Stimulated activated CD4-positive, alpha-beta T cell treated with anti-CD3 and anti-CD28 coated beads, Interleukin-2, amount 100 ng/mL, for 4 hours (primary cell): Measurements from ENCODE around the gene FRMD4A.

Experiments used
- DNase-seq: peaks from one replicate; pipeline ENCODE4 v3.0.0-alpha.2; 2020; ENCODE audit warnings: low read depth

The FRMD4A gene

DNA sequence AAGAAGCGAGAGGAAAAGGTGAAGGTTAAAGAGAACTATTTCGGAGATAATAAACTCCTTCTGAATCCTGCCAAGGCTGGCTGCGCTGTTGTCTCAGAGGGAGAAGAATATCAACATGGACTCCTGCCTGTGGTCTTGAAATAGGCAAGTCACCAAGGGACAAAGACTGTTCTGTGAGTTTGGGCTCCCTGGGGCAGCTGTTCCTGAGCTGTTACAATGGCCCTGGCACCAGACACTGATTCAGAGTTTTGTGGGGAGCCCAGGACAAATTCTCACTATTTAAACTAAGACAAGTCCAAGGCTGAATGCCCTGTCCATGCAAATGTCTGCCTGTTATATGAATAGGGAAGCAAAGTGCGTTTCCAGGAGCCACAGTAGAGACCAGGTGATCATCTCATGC lies 662.6 kb downstream of the FRMD4A start:
- DNase-seq = no peak

DNA sequence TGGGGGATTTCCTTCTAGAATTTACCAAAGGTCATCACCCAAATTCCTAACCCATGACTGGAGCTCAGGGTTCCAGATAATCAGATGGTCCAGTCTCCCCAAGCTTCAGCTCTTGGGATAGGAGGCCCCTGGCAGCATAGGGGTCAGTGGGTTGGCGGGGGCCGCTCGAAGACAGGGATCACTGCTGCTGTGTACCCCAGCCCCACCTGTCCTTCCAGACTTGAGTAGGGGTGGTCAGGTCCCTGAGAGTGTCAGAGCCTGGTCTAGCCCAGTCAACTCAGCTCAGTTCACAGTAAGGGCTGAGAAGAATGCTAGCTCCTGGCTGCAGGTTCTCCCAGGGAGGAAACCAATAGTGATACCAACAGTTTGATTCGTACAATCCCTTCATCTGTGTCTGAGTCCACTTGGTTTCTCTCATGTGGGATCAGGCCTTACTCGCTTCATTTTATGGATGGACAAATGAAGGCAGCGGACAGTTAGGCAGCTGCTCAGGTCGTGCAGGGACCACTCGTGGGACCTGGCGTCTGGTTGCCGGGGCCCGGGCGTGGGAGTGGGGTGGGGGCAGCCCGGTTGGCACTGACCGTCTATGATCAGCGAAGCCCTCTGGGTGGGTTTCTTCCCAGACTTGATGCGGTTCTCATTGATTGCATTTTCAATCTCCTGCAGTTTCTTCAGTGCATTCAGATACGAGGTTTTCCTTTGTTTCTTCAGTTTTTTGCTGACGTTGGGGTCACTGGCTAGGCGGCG lies 665.0 kb downstream of the FRMD4A start:
- DNase-seq = no peak

DNA sequence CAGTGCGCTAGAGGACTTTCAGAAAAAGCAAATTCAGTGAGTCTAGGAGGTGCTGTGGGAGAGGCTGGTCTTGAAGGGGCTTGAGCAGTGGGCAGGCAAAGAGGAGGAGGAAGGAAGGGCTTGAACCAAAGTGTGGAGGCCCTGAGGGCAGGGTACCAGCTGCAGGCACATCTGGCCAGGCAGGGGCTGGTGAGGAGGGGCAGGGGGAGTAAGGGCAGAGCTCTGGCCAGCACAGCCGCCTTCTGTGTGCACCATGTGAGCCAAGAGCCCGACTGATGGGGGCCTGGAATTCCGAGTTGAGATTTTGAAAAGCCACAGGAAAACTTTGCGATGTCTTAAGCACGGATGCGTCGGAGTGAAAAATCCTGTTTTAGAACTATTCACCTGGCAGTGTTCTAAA lies 669.5 kb downstream of the FRMD4A start:
- DNase-seq = no peak

DNA sequence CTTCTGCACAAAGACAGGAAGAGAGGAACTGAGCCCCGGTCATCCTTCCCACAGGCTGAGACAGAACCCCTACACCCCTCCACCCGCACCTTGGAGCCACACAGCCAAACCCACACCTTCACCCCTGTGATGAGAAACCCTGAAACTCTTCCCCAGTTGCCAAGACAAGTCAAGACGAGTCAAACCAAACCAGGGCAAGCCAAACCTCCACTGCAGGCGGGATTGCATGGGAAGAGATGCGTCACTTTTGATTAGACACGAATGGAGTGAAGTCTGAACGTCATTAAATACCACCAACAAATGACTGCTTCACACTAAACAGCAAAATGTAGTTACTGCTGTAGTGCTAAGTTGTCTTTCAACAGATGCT lies 670.2 kb downstream of the FRMD4A start:
- DNase-seq = no peak

DNA sequence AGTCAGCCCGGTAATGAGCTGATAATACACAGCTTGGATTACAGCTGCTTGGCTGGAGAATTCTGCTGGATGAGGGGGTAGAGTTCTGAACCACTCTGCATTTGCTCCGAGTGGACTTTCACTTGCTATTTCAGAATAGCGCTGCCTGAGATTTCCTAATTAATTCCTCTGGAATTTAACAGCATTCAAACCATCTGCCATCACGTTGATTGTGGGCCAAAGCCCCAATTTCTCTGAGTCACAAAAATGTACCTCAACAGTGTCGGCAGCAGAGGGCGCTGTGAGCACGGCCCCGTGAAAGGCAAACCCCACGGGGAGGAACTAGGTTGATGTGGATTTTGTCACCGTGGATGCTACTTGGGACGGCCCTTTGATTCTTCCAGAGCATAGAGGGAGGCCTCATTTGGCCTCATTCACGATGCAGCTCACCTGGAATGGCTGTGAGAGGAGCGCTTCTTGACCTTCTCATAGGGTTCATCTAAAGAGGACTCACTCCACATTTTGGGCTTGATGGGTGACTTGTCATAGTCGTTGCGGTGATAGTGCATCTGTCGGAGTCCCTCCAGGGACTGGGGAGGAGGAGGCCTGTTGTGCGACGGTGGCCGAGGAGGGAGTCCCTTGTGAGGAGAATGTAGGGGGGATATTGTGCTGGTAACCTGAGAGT lies 670.7 kb downstream of the FRMD4A start:
- peak; percentile 53 for DNase-seq

DNA sequence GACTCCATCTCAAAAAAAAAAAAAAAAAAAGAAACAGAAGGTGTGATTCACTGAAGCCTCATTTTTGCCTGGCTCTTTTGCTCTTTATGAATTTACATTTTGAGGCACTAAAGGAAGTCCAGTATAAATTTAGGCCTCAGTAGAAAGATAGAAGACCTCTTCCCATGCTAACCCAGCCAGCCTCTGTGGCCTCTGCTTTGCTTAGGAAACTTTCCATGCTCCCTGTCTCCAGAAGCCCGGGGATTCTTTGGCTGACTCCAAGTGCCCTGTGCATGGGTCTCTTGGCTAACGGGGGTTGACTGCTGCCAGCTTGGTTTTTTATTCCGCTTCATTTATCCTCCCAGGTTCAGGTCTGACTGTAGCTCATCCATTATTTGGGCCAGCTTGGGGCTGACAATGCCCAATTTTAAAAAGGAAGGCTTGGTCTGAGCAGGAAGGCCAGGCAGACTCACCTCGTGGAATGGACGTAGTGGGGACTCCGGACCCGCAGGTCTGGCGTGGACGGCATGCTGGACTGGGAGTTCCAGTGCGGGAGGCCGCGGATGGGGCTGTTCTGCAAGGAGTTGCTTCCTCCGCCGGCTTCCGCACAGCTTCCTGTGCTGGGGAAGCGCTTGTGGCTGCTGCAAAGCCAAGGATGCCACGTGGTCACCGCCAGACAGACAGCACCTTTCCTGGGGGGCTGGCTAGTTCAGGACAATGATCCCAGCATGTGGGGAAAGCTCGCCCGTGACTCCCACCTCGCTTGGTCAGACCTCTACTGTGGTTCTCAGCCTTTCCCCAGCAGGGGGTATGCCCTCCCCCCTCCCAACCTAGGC lies 671.6 kb downstream of the FRMD4A start:
- no peak for DNase-seq

DNA sequence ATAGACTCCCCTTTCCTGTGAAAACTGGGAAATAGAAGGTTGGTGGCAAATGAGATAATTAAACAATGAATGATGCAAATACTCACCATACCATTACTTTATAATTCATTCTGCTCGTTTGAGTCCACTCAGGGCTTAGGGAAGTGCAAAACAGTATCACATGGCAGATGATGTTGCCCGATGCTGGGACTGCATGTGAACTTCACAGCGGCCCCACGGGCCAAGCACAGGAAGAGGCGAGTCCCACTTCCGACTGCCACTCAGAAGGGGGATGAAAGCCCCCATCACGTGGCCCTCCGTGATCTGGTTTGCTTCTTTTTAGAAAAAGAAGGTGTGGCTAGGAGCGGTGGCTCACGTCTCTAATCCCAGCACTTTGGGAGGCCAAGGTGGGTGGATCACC lies 672.5 kb downstream of the FRMD4A start:
- DNase-seq = no peak

DNA sequence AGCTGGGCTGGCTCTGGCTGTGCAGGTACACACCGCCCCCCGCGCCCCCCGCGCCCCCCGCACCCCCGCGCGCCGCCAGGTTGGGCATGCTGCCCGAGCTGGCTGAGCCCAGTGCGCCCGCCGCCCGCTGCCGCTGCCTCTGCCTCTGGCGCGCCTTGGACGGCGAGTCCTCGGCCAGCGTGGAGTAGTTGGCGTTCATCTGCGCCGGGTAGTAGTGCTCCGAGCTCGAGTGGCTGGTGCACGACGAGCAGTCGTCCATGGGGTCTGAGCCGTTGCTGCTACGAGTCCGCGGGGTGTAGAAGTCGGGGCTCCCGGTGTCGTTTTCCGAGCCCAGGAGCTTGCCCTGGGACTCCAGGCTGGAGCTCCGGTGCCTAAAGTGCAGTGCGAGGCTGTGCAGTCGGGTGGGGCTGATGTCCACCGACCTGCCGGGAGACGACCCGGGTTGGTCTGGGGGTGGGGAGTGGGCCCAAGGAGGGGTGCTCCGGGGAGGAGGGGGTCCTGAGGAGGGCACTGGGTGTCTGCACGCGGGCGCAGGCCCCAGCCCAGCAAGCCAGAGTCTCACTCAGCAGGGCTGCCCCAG lies 673.5 kb downstream of the FRMD4A start:
- DNase-seq = no peak

DNA sequence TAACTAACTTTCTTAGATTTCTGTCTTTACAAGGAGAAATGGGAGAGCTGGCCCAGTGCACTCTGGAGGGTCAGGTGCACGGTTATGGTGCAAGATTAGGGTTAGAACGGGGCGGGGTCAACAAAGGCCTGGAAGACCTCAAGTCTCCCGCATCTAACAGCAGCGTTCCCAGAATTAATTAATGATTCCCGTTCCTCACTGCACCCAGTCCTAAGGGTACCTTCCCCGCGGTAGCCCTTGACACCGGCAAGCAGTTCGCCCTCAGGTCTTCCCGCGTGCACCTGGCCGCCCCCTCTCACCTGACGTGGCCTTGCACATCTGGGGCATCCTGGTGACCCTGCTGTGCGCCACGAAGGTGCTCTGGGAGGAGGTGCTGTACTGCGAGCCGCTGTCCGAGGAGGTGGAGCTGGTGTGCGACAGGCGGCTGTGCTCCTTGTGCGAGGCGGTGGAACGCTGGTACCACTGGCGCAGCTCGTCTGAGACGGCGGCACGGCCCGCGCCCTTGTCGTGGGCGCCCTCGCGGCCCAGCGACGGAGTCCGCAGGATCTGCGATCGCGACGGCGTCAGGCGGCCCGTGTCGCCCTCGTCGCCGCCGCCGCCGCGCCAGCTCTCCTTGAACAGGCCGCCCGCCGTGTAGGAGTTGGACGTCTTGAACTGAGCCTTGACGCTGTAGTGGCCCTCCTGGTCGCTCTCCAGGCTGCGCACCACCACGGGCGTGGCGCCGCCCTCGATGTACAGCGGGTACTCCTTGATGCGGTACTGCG lies 674.2 kb downstream of the FRMD4A start:
- no peak for DNase-seq

DNA sequence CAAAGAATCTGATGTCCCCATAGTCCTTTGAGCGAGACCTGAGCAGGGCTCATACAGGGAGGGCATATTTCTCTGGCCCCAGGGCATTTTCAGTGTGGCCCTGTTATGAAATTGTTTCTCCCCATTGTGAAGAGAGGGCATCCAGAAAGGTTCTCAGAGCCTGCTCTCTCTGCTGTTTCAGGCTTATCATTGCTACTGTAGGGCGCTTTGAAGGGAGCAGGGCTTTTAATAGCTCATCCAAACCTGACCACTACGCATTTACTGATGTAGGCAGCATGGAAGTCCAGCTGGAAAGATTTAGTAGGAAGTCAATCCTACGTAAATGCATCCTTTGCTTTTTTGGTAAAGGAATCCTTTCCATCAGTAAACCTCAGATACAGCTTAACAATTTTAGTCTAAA lies 675.9 kb downstream of the FRMD4A start:
- DNase-seq = no peak

DNA sequence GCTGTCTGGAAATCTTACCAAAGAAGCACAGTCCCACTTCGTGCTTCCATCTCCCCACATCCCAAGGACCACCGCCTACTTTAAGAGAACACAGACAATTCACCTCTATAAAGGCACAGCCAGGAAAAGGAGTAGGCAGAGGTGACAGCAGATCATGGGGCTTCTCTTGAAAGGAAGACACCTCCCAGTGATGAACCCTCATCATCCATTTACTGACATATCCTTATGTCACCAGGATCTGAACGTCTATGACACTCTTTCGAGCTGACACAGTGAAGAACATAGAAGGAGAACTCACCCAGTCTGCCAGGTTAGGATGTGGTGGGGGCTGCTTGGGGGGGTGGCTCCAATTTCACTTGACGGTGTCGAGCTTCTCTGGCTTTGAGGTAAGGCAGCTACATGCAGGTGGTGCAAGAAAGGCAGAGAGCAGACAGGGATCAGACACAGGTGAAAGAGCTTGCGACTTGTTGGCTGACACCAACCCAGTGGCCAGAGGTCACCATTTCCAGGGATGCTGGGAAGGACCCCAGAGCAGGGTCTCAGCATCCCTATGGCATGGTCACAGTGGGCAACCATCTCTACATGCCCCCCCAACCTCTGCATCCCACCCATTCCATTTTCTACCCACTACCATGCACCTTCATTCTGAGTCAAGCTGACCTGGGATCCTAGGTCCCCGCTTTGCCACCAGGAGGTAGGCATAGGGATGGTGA lies 676.5 kb downstream of the FRMD4A start:
- DNase-seq = no peak

DNA sequence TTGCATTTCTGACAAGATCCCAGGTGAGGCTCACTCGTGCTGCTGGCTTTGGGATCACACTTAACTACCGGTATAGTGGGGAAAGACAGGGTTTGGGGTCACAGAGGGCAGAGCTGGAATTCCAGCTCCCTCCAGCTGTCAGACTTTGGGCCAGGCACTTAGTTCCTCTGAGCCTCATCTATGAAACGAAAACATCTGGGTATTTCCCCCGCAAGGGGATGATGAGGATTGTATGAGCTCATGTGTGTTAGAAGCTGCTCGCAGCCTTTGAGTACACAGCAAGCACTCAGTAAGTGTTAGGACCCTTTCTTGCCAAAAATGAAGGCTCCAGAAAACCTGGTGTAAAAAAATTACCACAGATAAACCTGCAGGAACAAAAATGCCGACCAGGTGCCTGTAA lies 677.9 kb downstream of the FRMD4A start:
- no peak for DNase-seq

DNA sequence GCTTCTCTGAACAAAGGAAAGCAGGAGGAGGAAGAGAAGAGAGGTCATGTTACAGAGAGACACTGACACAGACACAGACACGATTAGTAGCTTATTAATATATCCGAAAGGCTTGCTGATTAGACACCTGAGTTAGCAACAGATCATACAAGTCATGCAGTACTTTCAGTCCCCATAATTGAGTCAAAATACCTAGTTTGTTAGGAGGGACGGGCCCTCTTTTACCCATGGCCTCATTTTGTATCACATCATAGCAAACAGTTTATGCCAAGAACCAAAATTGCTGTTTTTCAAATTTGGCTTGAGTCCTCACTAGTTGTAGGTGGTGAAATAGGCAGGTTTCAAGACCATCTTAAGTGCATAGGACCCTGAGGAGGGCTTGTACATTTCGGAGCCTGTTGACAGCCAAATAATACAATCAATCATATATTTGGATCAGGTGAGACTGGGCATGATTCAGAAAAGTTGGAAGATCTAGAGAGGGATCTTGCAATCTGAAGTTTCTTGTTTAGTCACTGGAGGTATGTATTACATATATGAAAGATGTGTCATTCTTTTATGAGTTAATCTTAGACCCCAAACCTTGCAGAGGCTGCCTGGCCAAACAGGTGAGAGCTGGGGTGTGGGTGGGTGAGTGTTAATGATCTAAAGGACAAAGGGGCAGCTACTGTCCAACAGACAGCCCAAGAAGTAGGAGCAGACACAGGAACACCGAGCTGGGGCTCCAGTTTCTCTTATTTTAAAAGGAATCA lies 678.6 kb downstream of the FRMD4A start:
- no peak for DNase-seq

DNA sequence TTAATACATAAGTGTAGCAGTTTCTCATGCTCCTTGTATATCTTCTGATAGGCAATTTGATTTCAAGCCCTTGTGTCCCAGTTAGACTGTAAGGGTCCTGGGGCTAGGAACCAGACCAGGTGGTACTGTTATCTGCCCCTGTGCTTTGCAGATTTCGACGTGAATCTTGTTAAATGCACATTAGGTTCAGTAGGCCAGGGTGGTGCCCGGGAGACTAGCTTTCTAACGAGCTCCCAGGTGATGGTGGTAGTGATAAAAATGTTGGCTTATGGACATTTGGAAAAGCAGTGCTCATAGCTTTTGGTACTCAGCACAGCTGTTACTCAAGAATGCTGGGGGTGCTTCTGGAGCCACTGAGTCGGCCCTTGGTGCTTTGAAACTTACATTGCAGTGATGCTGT lies 679.8 kb downstream of the FRMD4A start:
- DNase-seq = no peak

DNA sequence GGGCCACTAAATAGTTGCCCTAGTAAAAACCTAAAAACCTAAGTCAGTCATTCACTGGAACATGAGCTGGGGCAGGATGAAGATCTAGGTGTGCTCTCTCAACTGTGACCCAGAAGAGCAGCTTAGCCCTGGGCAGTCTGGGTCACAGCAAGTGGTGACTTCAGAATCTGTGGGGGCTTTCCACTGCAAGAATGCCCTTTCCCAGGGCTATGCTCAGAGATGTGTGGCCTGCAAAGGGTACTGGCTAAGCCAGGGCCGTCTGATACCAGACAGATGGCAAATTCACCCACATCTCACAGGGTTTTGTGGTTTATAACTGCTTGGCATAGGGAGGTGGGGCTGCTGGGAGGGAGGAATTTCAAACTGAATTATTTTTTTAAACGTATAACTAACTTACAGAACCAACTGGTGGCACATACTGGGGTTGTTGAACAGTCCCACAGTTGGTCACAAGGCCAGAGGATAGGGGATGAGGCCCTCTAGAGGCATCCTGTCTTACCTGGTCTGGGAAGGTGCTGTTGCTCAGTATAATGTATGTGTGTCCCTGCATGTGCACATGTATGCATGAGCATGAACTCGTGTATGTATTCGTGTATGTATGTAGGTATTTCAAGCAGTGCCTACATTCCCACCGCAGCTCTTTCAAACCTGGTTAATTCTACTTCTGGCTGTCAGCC lies 680.7 kb downstream of the FRMD4A start:
- DNase-seq = no peak

DNA sequence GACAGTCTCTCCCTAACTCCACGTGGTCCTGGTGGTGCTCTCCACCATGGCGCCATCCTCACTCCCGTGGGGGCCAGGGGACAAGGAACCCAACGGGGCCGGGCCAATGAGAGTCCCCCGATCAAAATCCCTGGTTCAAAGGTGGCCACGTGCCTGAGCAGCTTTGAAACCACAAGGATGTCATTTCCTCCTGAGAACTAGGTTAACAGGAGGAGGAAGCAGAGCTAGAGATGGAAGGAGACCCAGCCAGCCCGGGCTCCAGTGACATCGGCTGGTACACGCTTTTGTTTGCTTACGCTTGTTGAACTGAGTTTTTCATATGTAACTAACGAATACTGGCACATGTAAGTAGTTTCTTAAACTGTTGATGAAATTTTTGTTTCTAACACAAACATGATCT lies 682.3 kb downstream of the FRMD4A start:
- no peak for DNase-seq

DNA sequence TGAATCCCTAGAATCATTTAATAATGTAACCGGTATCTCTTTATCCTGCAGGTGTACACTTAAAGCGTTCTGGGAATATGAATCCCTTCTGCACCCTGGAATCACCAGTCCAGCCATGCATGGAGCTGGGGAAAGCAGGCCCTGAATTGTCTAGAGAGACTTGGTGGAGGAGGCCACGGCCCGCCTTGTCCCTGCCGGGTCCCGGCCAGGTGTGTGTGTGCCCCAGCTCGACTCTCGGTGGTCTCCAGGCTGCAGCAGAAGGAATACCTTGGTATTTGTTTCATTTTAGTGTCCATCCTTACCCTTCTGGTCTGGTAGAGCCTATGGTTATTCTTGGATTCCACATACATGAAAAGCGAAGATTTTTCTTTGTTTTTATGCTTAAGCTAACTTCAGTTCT lies 685.9 kb downstream of the FRMD4A start:
- no peak for DNase-seq

DNA sequence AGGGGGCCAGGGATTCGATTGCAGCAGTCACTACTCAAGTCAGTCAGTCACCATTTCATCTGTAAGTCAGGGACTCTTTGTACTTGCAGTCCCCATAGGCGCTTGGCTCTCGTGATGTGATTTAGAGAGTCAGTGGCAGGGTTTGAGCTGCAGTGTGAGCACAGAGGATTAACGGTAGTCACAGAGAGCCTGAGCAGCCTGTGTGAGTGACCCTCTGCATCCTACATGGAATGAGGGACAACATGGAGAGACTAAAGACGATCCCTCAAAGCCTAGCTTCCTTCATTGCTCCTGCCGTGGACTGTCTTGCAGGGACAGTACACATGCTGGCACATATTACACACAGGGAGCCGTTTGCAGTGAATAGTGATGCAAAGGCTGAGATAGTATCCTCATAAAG lies 687.7 kb downstream of the FRMD4A start:
- DNase-seq = no peak

DNA sequence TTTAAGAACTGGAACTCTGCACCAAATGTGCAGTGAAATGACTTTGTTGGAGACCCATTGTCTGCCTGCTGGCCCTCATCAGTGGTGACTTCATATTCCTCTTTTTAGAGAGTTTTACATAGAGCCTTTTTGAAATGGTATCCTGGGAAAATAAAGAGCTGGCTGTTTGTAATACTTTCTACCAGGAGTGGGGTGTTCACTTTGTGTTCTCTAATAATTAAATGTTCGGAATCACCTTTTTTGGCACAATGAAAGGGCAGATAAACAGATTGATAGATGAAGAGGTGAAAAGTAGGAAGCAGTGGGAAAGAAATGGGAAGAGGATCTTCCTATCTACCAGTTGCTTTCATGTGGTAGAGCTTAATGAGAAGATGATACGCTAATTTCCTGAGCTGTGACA lies 688.4 kb downstream of the FRMD4A start:
- no peak for DNase-seq

DNA sequence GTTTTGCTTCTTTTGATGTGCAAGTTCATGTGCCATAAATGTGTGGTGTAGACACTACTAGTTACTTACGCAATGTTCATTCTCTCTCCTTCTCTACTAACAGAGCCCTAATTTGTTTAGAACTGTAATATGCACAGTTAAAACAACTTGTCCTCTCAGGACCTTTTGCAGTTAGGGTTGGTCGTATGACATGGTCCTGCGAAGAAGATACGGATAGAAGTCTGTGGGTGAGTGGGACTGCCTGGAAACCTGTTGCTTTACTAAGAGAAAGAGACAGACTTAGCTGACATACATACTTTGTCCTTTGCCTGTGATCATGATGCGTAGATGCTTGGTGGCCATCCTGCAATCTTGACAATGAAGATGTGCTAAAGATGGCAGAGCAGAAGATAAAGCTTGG lies 692.8 kb downstream of the FRMD4A start:
- no peak for DNase-seq
